Spleen (tissue), 7 donors: ENCODE results near the gene FREM3.

Experiments used
- POLR2A ChIP-seq, 3 donors: fragments of 450-650 bp; IDR thresholded peaks; one replicate each; pipeline ENCODE4 v1.5.1; 2017; ENCODE audit warnings: antibody characterized with exemption in 3 of 3, mild to moderate bottlenecking in 1 of 3
- POLR2AphosphoS5 ChIP-seq, 3 donors: sonication (generic); formaldehyde crosslinking; IDR thresholded peaks; one replicate each; pipeline ENCODE4 v1.5.1; 2017; ENCODE audit warnings: antibody characterized with exemption in 3 of 3
- TF ChIP-seq, protein P1 (sequence below), 11 experiments: fragments of 200-600 bp in 7 of 11; fragments of 450-650 bp in 4 of 11; sonication (generic) in 4 of 11; IDR thresholded peaks in 8 of 11; conservative IDR thresholded peaks in 3 of 11; 1 replicate in 7 of 11; 2 replicates in 4 of 11; pipeline versions ENCODE4 v1.4.0 to v1.8.0; 2016 to 2021; ENCODE audit warnings: antibody characterized with exemption in 11 of 11, inconsistent platforms in 4 of 11, mild to moderate bottlenecking in 1 of 11
- donor health status: DM: no; HTN: no; CAD: no; lungs with moderate emphysema.
- donor health status: DM: no; HTN: no; CAD: no.
- donor health status: DM: no; HTN: no; CAD: no.

DNA sequence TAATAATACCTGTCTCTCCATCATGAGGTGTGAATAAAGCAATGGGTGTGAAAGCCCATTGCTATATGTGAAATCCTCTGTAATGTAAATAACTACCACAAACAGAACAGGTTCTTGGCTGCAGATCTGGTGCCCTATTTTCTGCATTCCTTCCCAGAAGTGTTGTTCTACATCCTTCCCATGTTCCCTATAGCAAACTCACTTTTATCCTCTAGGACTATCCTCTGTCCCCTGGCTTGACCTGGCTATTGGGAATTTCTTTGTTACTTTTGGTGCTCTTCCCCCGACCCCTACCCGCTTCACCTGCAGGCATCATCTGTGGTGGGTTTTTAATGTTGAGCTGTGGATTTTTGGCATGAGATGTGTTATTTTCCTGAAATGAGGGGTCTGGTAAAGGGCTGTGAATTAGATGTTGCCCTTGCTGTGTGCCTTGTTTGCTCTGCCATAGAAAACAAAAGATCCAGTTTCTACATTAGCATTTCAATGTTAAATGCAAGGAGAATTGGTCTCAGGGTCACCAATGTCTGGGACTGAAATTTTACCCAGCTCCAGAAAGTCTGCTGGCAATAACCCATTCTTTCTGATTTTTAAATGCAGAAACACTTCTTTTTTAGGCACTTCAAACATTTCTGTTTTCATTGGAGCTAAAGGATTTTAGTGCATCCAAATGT lies 13.6 kb upstream of the FREM3 start:
- TF ChIP-seq, protein P1, sequence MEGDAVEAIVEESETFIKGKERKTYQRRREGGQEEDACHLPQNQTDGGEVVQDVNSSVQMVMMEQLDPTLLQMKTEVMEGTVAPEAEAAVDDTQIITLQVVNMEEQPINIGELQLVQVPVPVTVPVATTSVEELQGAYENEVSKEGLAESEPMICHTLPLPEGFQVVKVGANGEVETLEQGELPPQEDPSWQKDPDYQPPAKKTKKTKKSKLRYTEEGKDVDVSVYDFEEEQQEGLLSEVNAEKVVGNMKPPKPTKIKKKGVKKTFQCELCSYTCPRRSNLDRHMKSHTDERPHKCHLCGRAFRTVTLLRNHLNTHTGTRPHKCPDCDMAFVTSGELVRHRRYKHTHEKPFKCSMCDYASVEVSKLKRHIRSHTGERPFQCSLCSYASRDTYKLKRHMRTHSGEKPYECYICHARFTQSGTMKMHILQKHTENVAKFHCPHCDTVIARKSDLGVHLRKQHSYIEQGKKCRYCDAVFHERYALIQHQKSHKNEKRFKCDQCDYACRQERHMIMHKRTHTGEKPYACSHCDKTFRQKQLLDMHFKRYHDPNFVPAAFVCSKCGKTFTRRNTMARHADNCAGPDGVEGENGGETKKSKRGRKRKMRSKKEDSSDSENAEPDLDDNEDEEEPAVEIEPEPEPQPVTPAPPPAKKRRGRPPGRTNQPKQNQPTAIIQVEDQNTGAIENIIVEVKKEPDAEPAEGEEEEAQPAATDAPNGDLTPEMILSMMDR (IDR thresholded peaks at IDR 0.05 in 8 of 11, conservative IDR thresholded peaks at IDR 0.05 in 3 of 11), result no peak
- TF ChIP-seq POLR2A (IDR thresholded peaks at IDR 0.05) (no peak), POLR2AphosphoS5 (IDR thresholded peaks at IDR 0.05) (no peak)
